Measurements from ENCODE around the gene CMIP. TPM values are rescaled to one million over a fixed set of nuclear protein-coding genes. Genes with fewer than 3 reads are reported as not detected.

The CMIP gene
- total RNA-seq, 1 donor, result 15.7 TPM

DNA sequence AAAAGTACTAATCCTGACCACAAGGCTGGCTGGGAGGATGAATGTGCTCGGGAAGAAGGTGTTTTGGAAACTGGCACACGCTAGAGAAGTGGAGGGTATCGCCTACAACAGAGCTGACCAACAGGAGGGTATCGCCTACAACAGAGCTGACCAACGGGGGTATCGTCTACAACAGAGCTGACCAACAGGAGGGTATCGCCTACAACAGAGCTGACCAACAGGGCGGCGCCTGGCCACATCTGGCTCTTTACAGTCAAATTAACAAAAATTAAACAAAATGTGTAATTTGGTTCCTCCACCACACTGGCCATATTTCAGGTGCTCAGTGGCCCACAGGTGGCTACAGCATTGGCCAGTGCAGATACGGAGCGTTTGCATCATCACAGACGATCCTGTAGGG is 153.5 kb downstream of the CMIP start:
- no peak for DNase-seq (ENCODE audit: low read depth)
- H3K4me3 ChIP-seq (ENCODE audit: low read depth, low read length), result no peak overlapping the region
- TF ChIP-seq, protein P1, sequence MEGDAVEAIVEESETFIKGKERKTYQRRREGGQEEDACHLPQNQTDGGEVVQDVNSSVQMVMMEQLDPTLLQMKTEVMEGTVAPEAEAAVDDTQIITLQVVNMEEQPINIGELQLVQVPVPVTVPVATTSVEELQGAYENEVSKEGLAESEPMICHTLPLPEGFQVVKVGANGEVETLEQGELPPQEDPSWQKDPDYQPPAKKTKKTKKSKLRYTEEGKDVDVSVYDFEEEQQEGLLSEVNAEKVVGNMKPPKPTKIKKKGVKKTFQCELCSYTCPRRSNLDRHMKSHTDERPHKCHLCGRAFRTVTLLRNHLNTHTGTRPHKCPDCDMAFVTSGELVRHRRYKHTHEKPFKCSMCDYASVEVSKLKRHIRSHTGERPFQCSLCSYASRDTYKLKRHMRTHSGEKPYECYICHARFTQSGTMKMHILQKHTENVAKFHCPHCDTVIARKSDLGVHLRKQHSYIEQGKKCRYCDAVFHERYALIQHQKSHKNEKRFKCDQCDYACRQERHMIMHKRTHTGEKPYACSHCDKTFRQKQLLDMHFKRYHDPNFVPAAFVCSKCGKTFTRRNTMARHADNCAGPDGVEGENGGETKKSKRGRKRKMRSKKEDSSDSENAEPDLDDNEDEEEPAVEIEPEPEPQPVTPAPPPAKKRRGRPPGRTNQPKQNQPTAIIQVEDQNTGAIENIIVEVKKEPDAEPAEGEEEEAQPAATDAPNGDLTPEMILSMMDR (IDR thresholded peaks at IDR 0.05; ENCODE audit: insufficient read depth, low read length), result no peak

DNA sequence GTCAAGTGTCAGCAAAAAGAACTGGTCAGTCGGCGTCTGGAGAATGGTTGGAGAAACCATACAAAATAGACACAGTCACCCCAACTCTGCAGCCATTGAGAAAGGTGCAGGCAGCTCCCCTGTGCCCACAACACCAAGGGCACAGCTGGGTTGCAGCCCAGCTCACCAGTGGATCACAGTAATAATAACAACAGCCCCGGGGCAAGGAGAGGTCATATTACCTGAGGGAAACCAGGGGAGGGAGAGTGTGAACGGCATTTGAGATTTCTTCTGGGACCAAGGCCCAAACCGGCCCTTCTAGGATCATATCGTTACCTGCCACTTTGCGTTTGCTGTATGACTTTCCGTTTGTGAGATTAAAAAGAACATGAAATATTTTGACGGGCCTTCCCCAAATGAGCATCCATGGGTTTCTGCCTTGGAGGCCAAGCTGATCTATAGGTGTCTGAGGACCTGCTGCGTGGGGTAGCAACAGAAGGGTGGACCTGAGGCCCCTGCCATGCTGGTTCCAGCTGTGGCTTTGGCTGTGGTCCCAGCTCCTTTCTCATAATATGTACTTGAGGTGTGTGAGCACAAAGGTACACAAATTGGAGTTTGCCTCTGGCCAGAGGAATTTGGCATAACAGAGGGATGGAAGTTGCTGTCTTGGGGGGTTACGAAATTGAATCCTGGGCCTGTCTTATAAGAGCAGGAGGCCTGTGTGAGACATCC is 154.6 kb downstream of the CMIP start:
- TF ChIP-seq, protein P1 (IDR thresholded peaks at IDR 0.05; ENCODE audit: insufficient read depth, low read length), result no peak
- no peak overlapping the region for H3K4me3 ChIP-seq (ENCODE audit: low read depth, low read length)
- no peak for DNase-seq (ENCODE audit: low read depth)

- H3K4me3 ChIP-seq (ENCODE audit: low read depth, low read length), result no peak overlapping the region
- peak; percentile 79 for DNase-seq (ENCODE audit: low read depth)
- TF ChIP-seq, protein P1 (IDR thresholded peaks at IDR 0.05; ENCODE audit: insufficient read depth, low read length), result no peak
These were observed 155.7 kb downstream of the CMIP start for GRCh38 chr16:81600275-81600674.

- no peak overlapping the region for H3K4me3 ChIP-seq (ENCODE audit: low read depth, low read length)
- DNase-seq (ENCODE audit: low read depth), result peak; percentile 81
- TF ChIP-seq, protein P1 (IDR thresholded peaks at IDR 0.05; ENCODE audit: insufficient read depth, low read length), result no peak
These were observed 156.4 kb downstream of the CMIP start for GRCh38 chr16:81601008-81601428.

- TF ChIP-seq, protein P1 (IDR thresholded peaks at IDR 0.05; ENCODE audit: insufficient read depth, low read length), result no peak
- DNase-seq (ENCODE audit: low read depth), result peak; percentile 60
- no peak overlapping the region for H3K4me3 ChIP-seq (ENCODE audit: low read depth, low read length)
These were observed 157.1 kb downstream of the CMIP start for GRCh38 chr16:81601601-81602255.

GRCh38 chr16:81602256-81602776 is 157.7 kb downstream of the CMIP start:
- no peak overlapping the region for H3K4me3 ChIP-seq (ENCODE audit: low read depth, low read length)
- TF ChIP-seq, protein P1 (IDR thresholded peaks at IDR 0.05; ENCODE audit: insufficient read depth, low read length), result no peak
- no peak for DNase-seq (ENCODE audit: low read depth)
